ENCODE measurements around the gene PRRT4. TPM values are rescaled to one million over a fixed set of nuclear protein-coding genes. Genes with fewer than 3 reads are reported as not detected.

Gene PRRT4
- total and polyA plus RNA-seq, 2 of the 13 experiments (the other 11 are each of a cell fraction or from before 2014, with no cell fraction given) = not detected

GRCh38 chr7:128409596-128410450, 48.3 kb upstream of the PRRT4 start, which contains the start of gene IMPDH1 (continued):
- TF ChIP-seq ZNF703 (CRISPR knock-in tag; IDR thresholded peaks at IDR 0.05; ENCODE audit: borderline replicate concordance) (no peak), ZNF879 (CRISPR knock-in tag; IDR thresholded peaks at IDR 0.05) (no peak), ZMYM4 (CRISPR knock-in tag; IDR thresholded peaks at IDR 0.05) (no peak), PHF20 (CRISPR knock-in tag; IDR thresholded peaks at IDR 0.05) (no peak), ISL2 (CRISPR knock-in tag; IDR thresholded peaks at IDR 0.05) (no peak), STAT6 (CRISPR knock-in tag; IDR thresholded peaks at IDR 0.05; ENCODE audit: borderline replicate concordance) (no peak), KLF13 (CRISPR knock-in tag; IDR thresholded peaks at IDR 0.05) (no peak), GFI1 (CRISPR knock-in tag; IDR thresholded peaks at IDR 0.05; ENCODE audit: borderline replicate concordance) (peak; percentile 31; the same call in 1 of the 2 replicates), ZMYM2 (CRISPR knock-in tag; IDR thresholded peaks at IDR 0.05) (no peak), ZBTB46 (CRISPR knock-in tag; IDR thresholded peaks at IDR 0.05; ENCODE audit: borderline replicate concordance) (no peak), MYC (CRISPR knock-in tag; IDR thresholded peaks at IDR 0.05; ENCODE audit: borderline replicate concordance) (peak; percentile 49; the same call in 1 of the 2 replicates), ZNF143 (CRISPR knock-in tag; IDR thresholded peaks at IDR 0.05) (no peak), ZNF44 (CRISPR knock-in tag; IDR thresholded peaks at IDR 0.05) (no peak), ZNF749 (CRISPR knock-in tag; IDR thresholded peaks at IDR 0.05; ENCODE audit: borderline replicate concordance) (no peak), PBX3 (CRISPR knock-in tag; IDR thresholded peaks at IDR 0.05; ENCODE audit: borderline replicate concordance) (no peak), ZNF782 (CRISPR knock-in tag; IDR thresholded peaks at IDR 0.05; ENCODE audit: borderline replicate concordance) (no peak), ZNF354B (CRISPR knock-in tag; IDR thresholded peaks at IDR 0.05) (no peak), GLMP (CRISPR knock-in tag; IDR thresholded peaks at IDR 0.05; ENCODE audit: borderline replicate concordance) (no peak), ZNF597 (CRISPR knock-in tag; IDR thresholded peaks at IDR 0.05) (no peak), ZNF235 (CRISPR knock-in tag; IDR thresholded peaks at IDR 0.05; ENCODE audit: borderline replicate concordance) (peak; percentile 81), ZNF567 (CRISPR knock-in tag; IDR thresholded peaks at IDR 0.05; ENCODE audit: borderline replicate concordance) (no peak)

Measured in HepG2 (cell line).